Endothelial cell of umbilical vein (primary cell): ENCODE results near the gene P2RY6. TPM values are rescaled to one million over a fixed set of nuclear protein-coding genes. Genes with fewer than 3 reads are reported as not detected.

Experiments used
- BruUV-seq: library from RNA; stranded (reverse); fragments of 400-500 nt; replicated peaks from 2 replicates; lab custom pipeline; 2021; lab: Mats Ljungman, UMichigan
- CTCF ChIA-PET: fragments of 300-600, 350-600 bp; sonication (Branson Sonifier 250); formaldehyde crosslinking; loops from one replicate; lab custom pipeline; 2021; ENCODE audit warnings: antibody characterized with exemption, inconsistent platforms; lab: Charles Lee
- POLR2A ChIA-PET: fragments of 300-600, 350-600 bp; sonication (Branson Sonifier 250); formaldehyde crosslinking; loops from one replicate; lab custom pipeline; 2021; ENCODE audit warnings: antibody characterized with exemption, inconsistent platforms; lab: Charles Lee
- DNase-seq: peaks from one replicate; pipeline ENCODE4 v3.0.0-alpha.2; 2011; ENCODE audit warnings: low read depth, low spot score
- FAIRE-seq: peaks from 2 replicates; lab custom pipeline; 2011; peaks lifted over from hg19 to GRCh38; lab: Jason Lieb, UNC
- H2AFZ ChIP-seq: 2 replicates; pipeline ENCODE4 v1.6.0; 2012; ENCODE audit warnings: low read depth, low read length, control low read depth, inconsistent platforms
- H3K27ac ChIP-seq: 2 replicates; pipeline ENCODE4 v1.5.1; 2011; ENCODE audit warnings: low read depth, mild to moderate bottlenecking, control low read depth, low read length, moderate library complexity; ENCODE audit not compliant: insufficient read depth
- H3K27me3 ChIP-seq, 2 experiments: 2 replicates each; pipeline versions ENCODE4 v1.6.0 to v1.6.1; 2011; ENCODE audit warnings: low read length in 2 of 2, mixed read lengths in 1 of 2; ENCODE audit not compliant: control insufficient read depth in 2 of 2, insufficient read depth in 2 of 2
- H3K36me3 ChIP-seq, 2 experiments: 2 replicates in 1 of 2; 3 replicates in 1 of 2; pipeline ENCODE4 v1.5.1; 2011; ENCODE audit warnings: low read length in 2 of 2, mild to moderate bottlenecking in 1 of 2, moderate library complexity in 1 of 2; ENCODE audit not compliant: control insufficient read depth in 2 of 2, insufficient read depth in 2 of 2; ENCODE audit errors: extremely low read depth in 1 of 2
- H3K4me1 ChIP-seq: 3 replicates; pipeline ENCODE4 v1.5.1; 2011; ENCODE audit warnings: mild to moderate bottlenecking, low read length; ENCODE audit not compliant: control insufficient read depth, insufficient read depth; ENCODE audit errors: extremely low read depth
- H3K4me2 ChIP-seq: 2 replicates; pipeline ENCODE4 v1.6.1; 2011; ENCODE audit warnings: low read length, control low read depth, mixed read lengths; ENCODE audit not compliant: insufficient read depth
- H3K4me3 ChIP-seq, 3 experiments: fragments of 200-600 bp in 1 of 3; sonication (generic), shearing (Covaris generic) in 1 of 3; replicated peaks in 1 of 3; 2 replicates each; pipeline ENCODE4 v1.5.1; 2011 to 2016; ENCODE audit warnings: control low read depth in 3 of 3, low read length in 3 of 3, mild to moderate bottlenecking in 2 of 3, inconsistent platforms in 1 of 3, low read depth in 1 of 3, moderate library complexity in 1 of 3; ENCODE audit not compliant: insufficient read depth in 1 of 3
- H3K79me2 ChIP-seq: 2 replicates; pipeline ENCODE4 v1.6.0; 2012; ENCODE audit warnings: low read length, inconsistent platforms; ENCODE audit not compliant: control insufficient read depth, insufficient read depth
- H3K9ac ChIP-seq: replicated peaks from 2 replicates; pipeline ENCODE3; 2011; ENCODE audit warnings: low read length, control low read depth; ENCODE audit not compliant: insufficient read depth; ENCODE audit errors: extremely low read depth
- H3K9me1 ChIP-seq: replicated peaks from 3 replicates; pipeline ENCODE4 v1.6.0; 2011; ENCODE audit warnings: mild to moderate bottlenecking, low read length; ENCODE audit not compliant: control insufficient read depth, insufficient read depth; ENCODE audit errors: extremely low read depth
- H3K9me3 ChIP-seq: replicated peaks from 2 replicates; pipeline ENCODE4 v1.5.1; 2012; ENCODE audit warnings: low read length, inconsistent platforms; ENCODE audit not compliant: control insufficient read depth, insufficient read depth
- H4K20me1 ChIP-seq: replicated peaks from 2 replicates; pipeline ENCODE3; 2011; ENCODE audit warnings: mild to moderate bottlenecking, low read length; ENCODE audit not compliant: control insufficient read depth, insufficient read depth; ENCODE audit errors: extremely low read depth
- EZH2 ChIP-seq: IDR thresholded peaks from 2 replicates; pipeline ENCODE4 v1.6.1; 2012; ENCODE audit warnings: borderline replicate concordance, low read depth, mild to moderate bottlenecking, moderate library complexity, low read length, inconsistent platforms; ENCODE audit not compliant: severe bottlenecking
- FOS ChIP-seq: IDR thresholded peaks from 2 replicates; pipeline ENCODE4 v1.6.1; 2011; ENCODE audit warnings: mild to moderate bottlenecking, low read length, moderate library complexity, borderline replicate concordance; ENCODE audit not compliant: insufficient read depth
- GATA2 ChIP-seq: IDR thresholded peaks from 2 replicates; pipeline ENCODE4 v1.7.0; 2011; ENCODE audit warnings: low read depth, mild to moderate bottlenecking, moderate library complexity, mixed read lengths, low read length; ENCODE audit not compliant: insufficient read length, insufficient read depth
- JUN ChIP-seq: IDR thresholded peaks from 2 replicates; pipeline ENCODE4 v1.6.1; 2011; ENCODE audit warnings: borderline replicate concordance, low read depth; ENCODE audit not compliant: insufficient read length, insufficient read depth
- MYC ChIP-seq: IDR thresholded peaks from one replicate; pipeline ENCODE4 v1.6.1; 2011; ENCODE audit warnings: mild to moderate bottlenecking, low read depth, low read length
- POLR2A ChIP-seq: IDR thresholded peaks from 2 replicates; pipeline ENCODE4 v1.6.1; 2012; ENCODE audit warnings: low read depth, mild to moderate bottlenecking, control low read depth, low read length
- POLR2AphosphoS5 ChIP-seq: IDR thresholded peaks from 2 replicates; pipeline ENCODE4 v1.6.1; 2012; ENCODE audit warnings: low read depth, mild to moderate bottlenecking, control low read depth, low read length, moderate library complexity; ENCODE audit not compliant: insufficient read depth
- dilution Hi-C: fragments of 300-500 bp; cut with MboI; formaldehyde crosslinking; loops from one replicate; pipeline ENCODE4 v1.15.0; 2019; ENCODE audit warnings: low sequenced_read_pairs; ENCODE audit not compliant: extremely low pct_ligation_motif_present
- intact Hi-C: fragments of 100-400 bp; cut with micrococcal nuclease; formaldehyde crosslinking; loops from one replicate; pipeline ENCODE4 v1.10.0; 2022
- polyA plus RNA-seq, 4 experiments: library from polyadenylated mRNA; depleted of rRNA in 3 of 4; stranded (reverse) in 3 of 4; unstranded in 1 of 4; fragments of >200 nt; gene quantifications; 2 replicates each; pipeline versions ENCODE4 v1.2.1 to v1.2.3, GENCODE V29; 2011 to 2012; ENCODE audit warnings: missing spikeins in 1 of 4
- total RNA-seq: library from RNA; stranded (reverse); gene quantifications from 2 replicates; pipeline ENCODE4 v1.2.3, GENCODE V29; 2021
- TF ChIP-seq, protein P1 (sequence below): IDR thresholded peaks from 2 replicates; pipeline ENCODE4 v1.6.1; 2011; ENCODE audit not compliant: insufficient read depth, insufficient read length
- TF ChIP-seq, protein P2 (sequence below), 2 donors: IDR thresholded peaks; 1 replicate in 1 of 2; 2 replicates in 1 of 2; pipeline ENCODE4 v1.5.1; 2011; ENCODE audit warnings: low read length in 2 of 2, mild to moderate bottlenecking in 2 of 2, moderate library complexity in 2 of 2, control low read depth in 1 of 2, inconsistent platforms in 1 of 2, low read depth in 1 of 2; ENCODE audit not compliant: insufficient read depth in 1 of 2; ENCODE audit errors: extremely low read depth in 1 of 2

The P2RY6 gene
- total and polyA plus RNA-seq, 2 donors (not counting 3 experiments of a cell fraction or from before 2014, with no cell fraction given) = 0.47 TPM; not detected in 1

DNA sequence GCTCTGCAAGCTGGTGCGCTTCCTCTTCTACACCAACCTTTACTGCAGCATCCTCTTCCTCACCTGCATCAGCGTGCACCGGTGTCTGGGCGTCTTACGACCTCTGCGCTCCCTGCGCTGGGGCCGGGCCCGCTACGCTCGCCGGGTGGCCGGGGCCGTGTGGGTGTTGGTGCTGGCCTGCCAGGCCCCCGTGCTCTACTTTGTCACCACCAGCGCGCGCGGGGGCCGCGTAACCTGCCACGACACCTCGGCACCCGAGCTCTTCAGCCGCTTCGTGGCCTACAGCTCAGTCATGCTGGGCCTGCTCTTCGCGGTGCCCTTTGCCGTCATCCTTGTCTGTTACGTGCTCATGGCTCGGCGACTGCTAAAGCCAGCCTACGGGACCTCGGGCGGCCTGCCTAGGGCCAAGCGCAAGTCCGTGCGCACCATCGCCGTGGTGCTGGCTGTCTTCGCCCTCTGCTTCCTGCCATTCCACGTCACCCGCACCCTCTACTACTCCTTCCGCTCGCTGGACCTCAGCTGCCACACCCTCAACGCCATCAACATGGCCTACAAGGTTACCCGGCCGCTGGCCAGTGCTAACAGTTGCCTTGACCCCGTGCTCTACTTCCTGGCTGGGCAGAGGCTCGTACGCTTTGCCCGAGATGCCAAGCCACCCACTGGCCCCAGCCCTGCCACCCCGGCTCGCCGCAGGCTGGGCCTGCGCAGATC lies 37.5 kb upstream of the P2RY6 start:
- H4K20me1 ChIP-seq = no peaks in the 10 kb centered on the region
- POLR2A ChIA-PET = no interaction called here
- FAIRE-seq (no peak), DNase-seq (no peak)
- H3K4me2 ChIP-seq = no peak overlapping the region
- BruUV-seq = no TSS peak
- no peak overlapping the region for H3K27ac ChIP-seq
- TF ChIP-seq, protein P1, sequence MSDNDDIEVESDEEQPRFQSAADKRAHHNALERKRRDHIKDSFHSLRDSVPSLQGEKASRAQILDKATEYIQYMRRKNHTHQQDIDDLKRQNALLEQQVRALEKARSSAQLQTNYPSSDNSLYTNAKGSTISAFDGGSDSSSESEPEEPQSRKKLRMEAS = no peak
- TF ChIP-seq GATA2 (no peak), FOS (no peak), MYC (no peak), POLR2A (no peak), POLR2AphosphoS5 (no peak), JUN (no peak), EZH2 (no peak)
- TF ChIP-seq, protein P2, sequence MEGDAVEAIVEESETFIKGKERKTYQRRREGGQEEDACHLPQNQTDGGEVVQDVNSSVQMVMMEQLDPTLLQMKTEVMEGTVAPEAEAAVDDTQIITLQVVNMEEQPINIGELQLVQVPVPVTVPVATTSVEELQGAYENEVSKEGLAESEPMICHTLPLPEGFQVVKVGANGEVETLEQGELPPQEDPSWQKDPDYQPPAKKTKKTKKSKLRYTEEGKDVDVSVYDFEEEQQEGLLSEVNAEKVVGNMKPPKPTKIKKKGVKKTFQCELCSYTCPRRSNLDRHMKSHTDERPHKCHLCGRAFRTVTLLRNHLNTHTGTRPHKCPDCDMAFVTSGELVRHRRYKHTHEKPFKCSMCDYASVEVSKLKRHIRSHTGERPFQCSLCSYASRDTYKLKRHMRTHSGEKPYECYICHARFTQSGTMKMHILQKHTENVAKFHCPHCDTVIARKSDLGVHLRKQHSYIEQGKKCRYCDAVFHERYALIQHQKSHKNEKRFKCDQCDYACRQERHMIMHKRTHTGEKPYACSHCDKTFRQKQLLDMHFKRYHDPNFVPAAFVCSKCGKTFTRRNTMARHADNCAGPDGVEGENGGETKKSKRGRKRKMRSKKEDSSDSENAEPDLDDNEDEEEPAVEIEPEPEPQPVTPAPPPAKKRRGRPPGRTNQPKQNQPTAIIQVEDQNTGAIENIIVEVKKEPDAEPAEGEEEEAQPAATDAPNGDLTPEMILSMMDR (IDR thresholded peaks at IDR 0.05; ENCODE audit: extremely low read depth in 1 of 2, insufficient read depth in 1 of 2, low read depth in 1 of 2, low read length in 2 of 2) = no peak
- no peaks in the 10 kb centered on the region for H3K79me2 ChIP-seq
- no peaks in the 10 kb centered on the region for H3K36me3 ChIP-seq
- H3K4me1 ChIP-seq = peaks cover 7% of the 10 kb centered on the region
- H3K9ac ChIP-seq = no peak overlapping the region
- intact Hi-C loops = no loop called here
- CTCF ChIA-PET = interaction anchor here (1.4 to 3.0 kb wide), 6 partner anchors 15 to 509 kb away, joined by 3 to 107 read pairs (median 13); no protein-coding TSS in a partner anchor
- dilution Hi-C loops = no loop called here
- no peaks in the 10 kb centered on the region for H3K27me3 ChIP-seq
- H2AFZ ChIP-seq = no peak overlapping the region
- no peaks in the 10 kb centered on the region for H3K9me1 ChIP-seq
- no peak overlapping the region for H3K4me3 ChIP-seq
- H3K9me3 ChIP-seq = no peaks in the 10 kb centered on the region
